Activated CD4-positive, CD25-positive, alpha-beta regulatory T cell (primary cell): ENCODE results near the gene GBP3.
"Not testable (repeated sequence)": the region's sequence is repeated elsewhere in the genome, so short reads cannot be mapped to it uniquely, and the experiment has no call there.

Experiments
- DNase-seq, 4 experiments: peaks; one replicate each; lab custom pipeline; 2025; lab: John Stamatoyannopoulos, UW

The GBP3 gene, protein sequence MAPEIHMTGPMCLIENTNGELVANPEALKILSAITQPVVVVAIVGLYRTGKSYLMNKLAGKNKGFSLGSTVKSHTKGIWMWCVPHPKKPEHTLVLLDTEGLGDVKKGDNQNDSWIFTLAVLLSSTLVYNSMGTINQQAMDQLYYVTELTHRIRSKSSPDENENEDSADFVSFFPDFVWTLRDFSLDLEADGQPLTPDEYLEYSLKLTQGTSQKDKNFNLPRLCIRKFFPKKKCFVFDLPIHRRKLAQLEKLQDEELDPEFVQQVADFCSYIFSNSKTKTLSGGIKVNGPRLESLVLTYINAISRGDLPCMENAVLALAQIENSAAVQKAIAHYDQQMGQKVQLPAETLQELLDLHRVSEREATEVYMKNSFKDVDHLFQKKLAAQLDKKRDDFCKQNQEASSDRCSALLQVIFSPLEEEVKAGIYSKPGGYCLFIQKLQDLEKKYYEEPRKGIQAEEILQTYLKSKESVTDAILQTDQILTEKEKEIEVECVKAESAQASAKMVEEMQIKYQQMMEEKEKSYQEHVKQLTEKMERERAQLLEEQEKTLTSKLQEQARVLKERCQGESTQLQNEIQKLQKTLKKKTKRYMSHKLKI

DNA sequence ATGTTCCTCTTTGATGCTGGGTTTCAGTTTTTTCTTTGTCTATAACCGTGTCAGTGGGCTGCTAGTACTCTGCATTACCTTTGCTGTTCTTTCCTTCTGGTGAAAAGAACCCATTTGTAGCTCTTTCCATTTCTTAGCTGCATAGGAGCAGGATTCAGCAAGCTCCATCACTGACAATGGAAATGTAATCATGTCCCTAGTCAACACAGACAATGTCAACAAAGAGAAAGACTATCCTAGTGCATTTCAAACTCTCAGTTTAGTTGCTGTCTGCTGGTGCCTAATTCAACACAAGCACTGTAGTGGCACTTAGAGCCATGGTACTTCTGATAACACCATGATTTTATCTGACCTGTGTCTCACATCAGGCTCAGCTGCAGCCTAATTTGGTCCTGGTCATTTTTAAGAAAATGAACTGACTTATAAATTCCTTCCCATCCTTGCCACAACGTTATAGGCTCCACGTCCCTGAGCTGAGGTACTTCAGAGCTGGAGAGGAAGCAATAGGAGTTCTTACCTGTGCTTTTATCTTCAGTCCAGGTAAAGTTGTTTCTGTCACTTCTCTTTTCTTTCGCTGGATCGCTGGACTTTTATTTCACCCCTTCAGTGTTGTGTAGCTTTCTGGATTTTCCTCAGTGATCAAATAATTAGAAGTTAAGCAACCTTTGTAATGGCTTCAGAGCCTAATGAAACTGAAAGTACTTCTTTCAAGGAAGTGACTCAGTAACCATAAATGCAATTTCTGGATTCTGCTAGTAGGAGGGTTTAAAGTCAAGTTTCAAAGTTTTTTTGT is at the start of gene GBP3:
Gene GBP3, minus strand, starts transcription at position 700 of the 793 bp plus-strand sequence. CDS start 2,145 bp downstream, outside the sequence.
- DNase-seq = no peak

DNA sequence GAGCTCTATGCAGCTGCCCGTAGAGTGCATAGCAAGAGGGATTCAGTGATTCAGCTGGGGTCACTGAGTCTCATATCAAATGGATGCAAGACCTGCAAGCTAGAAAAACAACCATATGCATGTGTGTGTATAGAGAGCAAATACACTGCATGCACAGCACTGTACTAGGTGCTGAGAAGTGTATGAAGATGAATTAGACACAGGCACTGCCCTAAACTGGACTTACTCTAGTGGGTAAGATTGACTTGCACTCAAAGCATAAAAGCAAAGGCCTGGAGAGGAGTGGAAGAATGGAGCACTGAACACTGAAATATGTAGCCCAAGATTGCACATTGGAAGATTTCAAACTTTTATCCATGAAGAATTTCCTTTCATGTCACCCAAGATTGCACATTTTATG is 47.8 kb upstream of the GBP3 start:
- DNase-seq = no peak

DNA sequence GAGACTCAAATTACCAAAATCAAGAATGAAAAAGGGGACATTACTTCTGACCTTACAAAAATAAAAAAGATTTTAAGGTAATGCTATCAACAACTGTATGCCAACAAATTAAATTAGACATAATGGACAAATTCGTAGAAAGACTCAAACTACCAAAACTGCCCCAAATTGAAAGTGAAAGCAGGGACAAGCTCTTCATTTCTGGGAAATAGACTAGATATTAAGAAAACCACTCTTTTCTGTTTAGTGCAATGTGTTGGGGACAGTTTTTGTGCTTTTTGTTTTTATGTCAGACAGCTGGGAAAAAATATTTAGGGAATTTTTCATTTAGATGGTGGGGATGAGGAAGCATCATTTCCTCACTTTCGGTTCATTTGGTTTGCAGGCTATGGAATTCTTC is 47.3 kb upstream of the GBP3 start:
- DNase-seq = no peak

DNA sequence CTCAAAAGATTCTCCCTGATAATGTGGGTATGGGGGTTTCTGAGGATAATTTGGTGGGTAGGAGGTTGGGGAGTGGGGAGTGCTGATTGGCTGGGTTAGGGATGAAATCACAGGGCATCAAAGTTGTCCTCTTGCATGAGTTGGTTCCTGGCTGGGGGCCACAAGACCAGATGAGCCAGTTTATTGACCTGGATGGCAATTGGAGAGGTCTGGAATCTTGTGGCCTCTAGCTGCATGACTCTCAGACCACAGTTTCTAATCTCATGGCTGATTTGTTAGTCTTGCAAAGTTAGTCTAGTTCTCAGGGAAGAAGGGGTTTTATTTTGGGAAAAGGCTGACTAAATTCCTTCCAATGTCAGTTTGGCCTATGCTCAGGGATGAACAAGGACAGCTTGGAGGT is 45.6 kb upstream of the GBP3 start:
- no peak for DNase-seq

DNA sequence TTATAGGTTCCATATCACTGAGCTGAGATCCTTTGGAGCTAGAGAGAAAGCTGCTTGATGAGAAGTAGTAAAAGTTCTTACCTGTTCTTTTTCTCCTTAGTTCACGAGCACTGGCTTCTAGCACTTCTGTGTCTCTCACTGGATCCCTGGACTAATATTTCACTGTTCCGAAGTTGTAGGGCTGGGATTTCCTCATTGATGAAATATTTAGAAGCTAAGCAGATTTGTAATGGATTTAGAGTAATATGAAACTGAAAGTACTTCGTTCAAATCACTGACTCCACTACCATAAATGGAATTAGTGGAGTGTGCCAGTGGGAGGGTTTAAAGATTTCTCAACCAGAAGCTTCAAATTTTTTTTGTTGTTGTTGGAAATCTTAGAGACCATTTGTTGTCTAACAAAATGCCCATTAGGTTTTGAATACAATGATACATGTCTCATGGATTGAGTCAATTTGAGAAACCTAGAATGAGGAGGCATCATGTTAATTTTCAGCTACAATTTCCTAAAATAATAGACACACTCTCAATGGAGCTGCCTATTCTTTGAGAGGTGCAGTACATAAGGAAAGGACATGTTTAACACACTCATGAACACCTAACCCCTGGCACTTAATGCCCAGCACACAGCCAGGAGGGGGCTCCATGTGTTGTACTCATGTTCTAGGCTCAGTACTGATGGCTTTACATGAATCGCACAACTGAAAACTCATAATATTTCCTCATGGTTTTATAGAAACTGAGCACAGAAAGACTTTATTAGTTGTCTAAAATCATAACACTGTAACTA is 42.6 kb upstream of the GBP3 start, which contains the start of gene GBP1:
Gene GBP1, minus strand, starts transcription at position 130 of the 790 bp plus-strand sequence. CDS start 1,974 bp downstream, outside the sequence.
- no peak for DNase-seq

DNA sequence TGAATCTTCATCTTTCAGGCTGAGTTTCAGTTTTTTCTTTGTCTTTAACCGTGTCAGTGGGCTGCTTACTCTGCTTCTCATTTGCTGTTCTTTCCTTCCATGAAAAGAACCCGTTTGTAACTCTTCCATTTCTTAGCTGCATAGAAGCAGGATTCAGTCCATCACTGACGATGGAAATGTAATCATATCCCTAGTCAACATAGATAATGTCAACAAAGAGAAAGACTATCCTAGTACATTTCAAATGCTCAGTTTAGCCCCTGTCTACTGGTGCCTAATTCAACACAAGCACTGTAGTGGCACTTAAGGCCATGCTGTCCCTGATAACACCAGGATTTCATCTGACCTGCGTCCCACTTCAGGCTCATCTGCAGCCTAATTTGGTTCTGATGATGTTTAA is 42.0 kb upstream of the GBP3 start:
- no peak for DNase-seq

DNA sequence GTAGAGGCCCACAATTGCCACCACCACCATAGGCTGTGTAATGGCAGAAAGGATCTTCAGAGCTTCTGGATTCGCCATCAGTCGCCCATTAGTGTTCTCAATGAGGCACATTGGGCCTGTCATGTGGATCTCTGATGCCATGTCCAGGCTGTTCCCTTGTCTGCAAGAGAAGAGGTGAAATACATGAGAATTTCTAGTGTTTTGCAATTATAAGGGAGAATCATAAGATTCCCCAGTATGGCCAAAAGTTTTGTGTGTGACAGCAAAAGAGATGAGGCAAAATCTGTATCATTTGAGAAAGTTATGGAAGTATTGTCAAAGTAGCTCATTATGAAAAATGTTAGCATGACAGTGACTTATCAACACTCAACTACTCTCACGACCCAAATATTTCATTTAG is 40.4 kb upstream of the GBP3 start:
- DNase-seq = no peak

DNA sequence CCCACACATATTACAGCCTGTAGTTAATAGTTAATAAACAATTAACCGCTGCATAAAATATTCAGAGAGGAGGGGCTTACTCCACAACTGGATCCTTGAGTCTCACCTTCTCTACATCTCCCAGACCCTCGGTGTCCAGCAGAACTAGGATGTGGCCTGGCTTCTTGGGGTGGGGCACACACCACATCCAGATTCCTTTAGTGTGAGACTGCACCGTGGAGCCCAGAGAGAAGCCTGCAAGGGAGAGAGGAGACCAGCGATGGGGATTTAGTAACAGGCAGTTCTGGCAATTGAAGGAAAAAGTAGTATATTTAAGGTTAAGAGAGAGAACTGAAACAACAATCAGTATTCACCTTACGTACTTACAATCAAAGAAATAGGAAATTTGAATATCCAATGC is 37.4 kb upstream of the GBP3 start:
- DNase-seq = no peak

DNA sequence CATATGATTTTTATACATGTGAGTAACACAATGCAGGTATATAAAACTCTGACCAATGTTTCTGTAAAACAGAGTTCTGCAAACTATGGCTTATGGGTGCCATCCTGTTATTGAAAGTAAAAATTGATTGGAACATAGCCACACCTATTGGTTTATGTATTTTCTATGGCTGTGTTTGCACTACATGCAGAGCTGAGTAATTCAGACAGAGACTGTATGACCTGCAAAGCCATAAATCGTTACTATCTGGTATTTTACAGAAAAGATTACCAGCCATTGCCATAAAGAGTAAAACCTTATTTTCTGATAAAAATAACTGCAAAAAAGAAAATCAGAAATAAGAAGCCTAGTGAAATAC is 29.3 kb upstream of the GBP3 start:
- no peak for DNase-seq

DNA sequence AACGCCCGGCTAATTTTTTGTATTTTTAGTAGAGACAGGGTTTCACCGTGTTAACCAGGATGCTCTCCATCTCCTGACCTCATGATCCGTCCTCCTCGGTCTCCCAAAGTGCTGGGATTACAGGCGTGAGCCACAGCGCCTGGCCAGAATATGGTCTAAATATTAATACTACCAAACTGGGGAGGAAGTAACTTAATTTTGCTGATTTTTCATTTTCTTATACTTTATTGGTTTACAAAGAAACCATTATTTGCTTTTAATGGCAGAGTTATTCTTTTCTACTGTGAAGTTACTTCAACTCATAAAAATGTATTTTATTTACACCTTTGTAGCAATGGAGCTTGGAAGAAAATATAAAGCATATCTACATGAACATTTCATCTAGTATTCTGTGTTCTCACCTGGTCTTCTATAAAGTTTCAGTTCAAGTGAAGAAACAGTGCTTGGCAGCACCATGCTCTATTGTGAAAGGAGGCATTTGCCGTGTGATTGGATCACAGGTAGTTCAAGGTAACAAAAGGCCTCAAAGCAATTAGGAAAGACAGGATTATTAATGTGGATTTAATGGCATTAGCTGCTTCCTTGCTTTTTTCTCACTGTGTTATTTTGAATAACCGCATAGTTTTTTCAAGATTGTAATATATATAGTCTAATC is 28.8 kb upstream of the GBP3 start:
- no peak for DNase-seq

DNA sequence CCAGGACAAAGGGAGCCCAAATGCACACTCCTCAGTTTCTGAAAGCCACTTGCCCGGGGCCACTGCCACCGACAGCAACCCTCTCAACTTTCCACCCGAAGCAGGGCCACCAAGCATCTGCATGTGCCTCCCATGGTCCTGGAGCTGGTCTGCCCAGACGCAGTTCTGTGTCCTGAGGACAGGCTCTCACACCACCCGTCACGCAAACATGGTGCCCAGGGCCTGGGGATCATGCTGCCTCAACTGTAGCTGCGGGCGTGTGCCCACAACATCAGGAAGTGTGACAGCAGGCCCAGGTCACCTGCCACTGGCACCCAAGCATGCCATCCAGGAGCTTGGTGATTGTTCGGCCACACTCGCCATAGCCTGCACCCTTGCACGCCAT is 28.0 kb upstream of the GBP3 start:
- DNase-seq = no peak

DNA sequence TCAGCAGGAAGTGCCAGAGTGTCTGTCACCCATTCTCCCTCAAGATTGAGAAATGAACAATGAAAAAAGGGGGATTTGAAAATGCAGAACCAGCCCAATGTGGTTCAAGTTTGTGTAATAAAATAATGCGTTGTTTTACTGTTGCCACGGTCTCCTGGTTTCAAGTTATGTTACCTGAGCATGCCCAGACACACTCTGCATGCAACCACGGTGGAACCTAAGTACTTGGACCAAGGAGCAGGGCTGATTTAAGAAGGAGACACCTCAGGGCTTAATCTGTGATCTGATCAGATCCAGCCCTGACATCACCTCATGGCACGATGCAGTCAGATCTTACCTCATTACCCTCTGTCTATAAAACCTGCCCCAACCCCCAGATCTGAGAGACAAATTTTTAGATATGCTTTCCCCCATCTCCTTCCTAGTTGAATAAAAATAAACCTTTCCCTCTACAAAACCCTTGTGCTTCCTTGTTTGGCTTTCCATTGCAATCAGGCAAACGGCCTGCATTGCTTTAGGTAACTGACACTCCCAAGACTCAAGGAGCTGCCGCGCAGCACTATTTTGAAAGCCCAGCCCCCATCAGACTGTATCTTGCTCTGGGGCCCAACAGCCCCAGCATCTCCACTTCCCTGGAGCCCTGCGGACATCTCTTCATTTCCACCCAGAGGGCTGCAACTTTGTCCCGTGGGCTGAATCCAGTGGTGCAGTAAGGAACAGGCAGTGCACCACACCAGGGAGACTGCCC is 27.4 kb upstream of the GBP3 start:
- not testable (repeated sequence) for DNase-seq

DNA sequence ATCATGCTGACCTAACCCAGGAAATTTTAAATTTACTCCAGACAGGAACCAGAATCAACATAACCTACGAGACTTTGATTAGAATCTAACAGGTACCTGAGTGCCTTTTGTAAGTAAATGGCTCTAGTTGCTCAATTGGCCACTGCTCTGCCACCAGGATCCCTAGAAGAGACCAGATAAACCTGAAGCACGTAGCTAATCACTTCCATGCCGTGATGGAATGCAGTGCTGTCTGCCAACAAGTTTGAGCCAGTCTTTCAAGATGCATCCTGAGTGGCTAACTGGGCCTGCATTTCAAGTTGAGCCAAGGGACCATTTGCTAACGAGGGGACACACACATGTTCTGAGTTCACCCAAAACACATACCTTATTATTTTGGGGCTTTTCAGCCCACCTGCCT is 26.5 kb upstream of the GBP3 start:
- not testable (repeated sequence) for DNase-seq

DNA sequence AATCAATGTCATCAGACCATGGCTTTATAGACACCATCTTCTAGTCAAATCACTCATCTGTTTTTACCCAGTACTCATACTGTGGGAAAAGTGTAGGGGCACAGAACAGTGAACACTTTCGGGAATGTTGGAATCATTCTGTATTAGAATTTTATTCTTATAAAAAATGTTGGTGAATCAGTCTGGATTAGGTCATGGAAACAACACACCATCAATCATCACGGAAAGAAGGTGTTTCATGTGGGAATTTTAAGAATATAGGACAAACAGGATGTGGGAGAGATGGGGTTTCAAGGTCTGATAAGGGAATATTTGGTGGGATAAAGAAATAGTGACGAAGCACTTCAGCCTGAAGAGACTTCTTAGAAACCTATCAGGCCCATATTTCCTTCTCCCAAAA is 25.1 kb upstream of the GBP3 start:
- DNase-seq = no peak

DNA sequence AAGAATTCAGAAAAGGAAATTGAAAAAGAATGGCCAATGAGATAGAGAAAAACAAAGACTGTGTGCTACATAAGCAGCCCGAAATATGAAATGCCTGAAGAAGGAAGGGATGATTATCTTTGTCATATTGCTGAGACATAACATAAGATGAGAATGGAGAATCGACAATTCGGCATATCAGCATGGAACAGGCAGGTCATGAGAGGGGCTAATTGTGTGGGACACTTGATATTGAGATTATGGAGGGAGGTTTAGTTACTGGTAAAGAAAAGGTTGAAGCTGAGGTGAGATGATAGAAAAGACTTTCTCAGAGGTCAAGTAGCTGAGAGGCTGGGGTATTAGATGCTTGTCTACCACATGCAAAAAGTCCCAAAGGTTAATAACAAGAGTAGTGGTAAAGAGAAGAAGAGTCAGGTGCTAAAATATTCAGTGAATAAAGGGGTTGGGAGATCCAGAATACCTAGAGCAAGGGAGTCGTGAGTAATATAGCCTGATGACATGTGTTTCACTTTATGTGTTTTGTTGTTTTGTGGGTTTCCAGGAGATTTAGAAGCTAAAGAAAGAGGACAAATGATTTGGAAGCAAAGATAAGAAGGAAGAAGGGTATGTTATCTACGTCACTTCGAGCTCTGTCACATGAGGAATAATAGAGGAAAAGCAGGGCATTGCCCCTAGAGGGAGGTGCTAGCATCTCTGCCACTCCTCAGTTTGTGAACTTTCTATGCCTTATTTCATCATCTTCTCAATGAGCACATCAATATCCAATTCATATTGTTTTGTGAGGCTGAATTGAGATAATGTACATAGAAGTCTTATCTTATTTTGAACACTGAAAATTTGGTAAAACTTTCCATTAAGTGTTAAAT is 23.9 kb upstream of the GBP3 start:
- DNase-seq = not testable (repeated sequence)

DNA sequence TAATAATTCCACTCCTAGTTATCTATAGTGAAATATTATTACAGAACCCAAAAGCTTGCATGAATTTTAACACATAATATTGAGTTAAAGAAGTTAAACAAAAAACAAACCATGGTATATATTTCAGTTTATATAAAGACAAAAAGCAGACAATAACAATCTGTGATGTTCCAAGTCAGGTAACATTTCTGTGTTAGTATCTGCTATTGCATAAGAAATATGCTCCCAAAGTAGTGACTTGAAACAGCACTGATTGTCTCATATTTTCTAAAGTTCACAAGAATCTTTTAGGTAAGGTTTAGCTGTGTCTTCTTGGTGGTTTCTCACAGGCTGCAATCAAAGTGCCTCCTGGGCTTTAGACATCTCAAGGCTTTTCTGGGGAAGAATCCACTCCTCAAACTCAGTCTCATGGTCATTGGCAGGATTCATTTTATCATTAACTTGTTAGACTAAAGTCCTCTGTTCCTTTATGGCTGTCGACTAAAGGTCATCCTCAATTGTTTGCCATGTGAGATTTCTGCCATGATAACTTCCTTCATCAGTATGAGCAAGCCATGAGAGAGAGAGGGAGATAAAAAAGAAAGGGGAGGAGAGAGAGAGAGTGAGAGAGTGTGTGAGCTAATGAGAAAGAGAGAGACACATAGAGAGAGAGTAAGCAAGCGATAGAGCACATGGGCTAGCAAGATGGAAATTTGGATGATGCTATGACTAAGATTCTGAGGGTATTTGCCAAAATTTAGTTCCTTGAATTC is 22.5 kb upstream of the GBP3 start:
- DNase-seq = no peak

DNA sequence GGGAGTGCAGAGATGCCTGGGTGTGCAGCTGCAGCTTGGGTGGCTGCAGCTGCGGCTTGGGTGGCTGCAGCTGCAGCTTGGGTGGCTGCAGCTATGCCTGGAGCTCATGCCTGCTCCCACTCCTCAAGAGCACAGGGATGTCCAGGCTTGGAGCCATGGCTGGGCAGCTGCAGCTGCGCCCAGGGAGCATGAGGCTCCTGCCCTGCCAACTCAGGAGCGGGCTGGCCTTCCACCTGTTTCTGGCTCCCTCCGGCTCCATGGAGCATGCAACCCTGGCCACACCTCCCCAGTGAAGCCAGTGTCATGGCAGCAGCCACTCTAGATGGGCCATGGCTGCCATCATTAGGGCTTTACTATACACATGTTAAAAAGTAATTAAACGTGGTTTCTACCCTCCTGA is 21.3 kb upstream of the GBP3 start:
- no peak for DNase-seq

DNA sequence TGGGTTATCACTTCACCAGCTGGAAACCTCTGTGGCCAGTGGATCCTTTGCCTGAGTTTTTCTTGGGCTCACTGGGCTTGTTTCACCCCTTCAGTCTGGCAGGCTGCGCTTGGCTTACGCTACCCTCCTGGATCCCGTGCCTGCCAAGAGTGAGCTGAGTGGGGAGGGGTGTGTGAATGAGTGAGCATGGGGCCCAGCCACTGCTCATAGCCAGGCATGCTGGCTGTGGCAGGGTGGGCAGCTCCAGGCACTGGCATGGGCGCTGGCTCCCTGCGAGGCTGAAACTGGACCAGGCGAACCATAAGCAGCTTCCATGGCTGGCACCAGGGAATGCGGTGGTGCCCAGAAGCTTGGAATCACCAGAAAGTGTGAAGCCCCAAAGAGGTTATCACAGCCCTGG is 19.8 kb upstream of the GBP3 start:
- no peak for DNase-seq

DNA sequence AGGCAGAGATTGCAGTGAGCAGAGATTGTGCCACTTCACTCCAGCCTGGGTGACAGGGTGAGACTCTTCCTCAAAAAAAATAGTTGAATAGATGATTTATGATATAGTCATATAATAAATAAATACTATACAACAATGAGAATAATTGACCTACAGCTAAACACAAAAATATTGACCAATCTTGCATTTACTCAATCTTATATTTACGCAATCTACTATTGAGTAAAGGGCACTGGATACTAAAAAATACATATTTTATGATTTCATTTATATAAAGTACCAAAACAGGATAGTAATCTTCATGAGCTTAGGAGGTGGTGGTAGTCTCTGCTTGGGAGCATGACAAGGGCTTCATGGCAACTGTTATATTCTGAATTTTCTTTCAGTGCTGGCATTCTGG is 19.1 kb upstream of the GBP3 start:
- no peak for DNase-seq
